Coronary artery (tissue), 2 donors: ENCODE data around the gene SCNN1A.

Experiments
- DNase-seq: peaks from one replicate; pipeline ENCODE4 v3.0.0-alpha.2; 2017; ENCODE audit warnings: low spot score
- H3K27ac ChIP-seq, 2 donors: fragments of 200-600 bp; sonication (generic); one replicate each; pipeline ENCODE4 v1.5.1; 2016 to 2019
- H3K4me3 ChIP-seq: fragments of 200-600 bp; sonication (generic); 2 replicates; pipeline ENCODE4 v1.5.1; 2016; ENCODE audit warnings: mild to moderate bottlenecking, moderate library complexity
- CTCF ChIP-seq: fragments of 200-600 bp; sonication (generic); IDR thresholded peaks from one replicate; pipeline ENCODE4 v1.5.1; 2019; ENCODE audit warnings: antibody characterized with exemption

SCNN1A gene

GRCh38 chr12:6393109-6393508 lies 17.7 kb upstream of the SCNN1A start:
- H3K4me3 ChIP-seq = no peak overlapping the region
- H3K27ac ChIP-seq = no peak overlapping the region
- DNase-seq = no peak
- TF ChIP-seq CTCF = no peak

GRCh38 chr12:6392504-6392903 lies 17.1 kb upstream of the SCNN1A start:
- no peak for DNase-seq
- TF ChIP-seq CTCF = no peak
- H3K27ac ChIP-seq = peak overlapping the region; percentile 49 to 52
- H3K4me3 ChIP-seq = no peak overlapping the region

DNA sequence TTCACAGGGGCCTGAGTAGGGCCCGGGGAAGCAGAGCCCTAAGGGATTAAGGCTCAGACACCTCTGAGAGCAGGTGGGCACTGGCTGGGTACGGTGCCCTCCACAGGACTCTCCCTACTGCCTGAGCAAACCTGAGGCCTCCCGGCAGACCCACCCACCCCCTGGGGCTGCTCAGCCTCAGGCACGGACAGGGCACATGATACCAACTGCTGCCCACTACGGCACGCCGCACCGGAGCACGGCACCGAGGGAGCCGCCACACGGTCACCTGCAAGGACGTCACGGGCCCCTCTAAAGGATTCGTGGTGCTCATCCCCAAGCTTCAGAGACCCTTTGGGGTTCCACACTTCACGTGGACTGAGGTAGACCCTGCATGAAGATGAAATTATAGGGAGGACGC lies 15.7 kb upstream of the SCNN1A start:
- H3K27ac ChIP-seq = no peak overlapping the region
- H3K4me3 ChIP-seq = no peak overlapping the region
- no peak for DNase-seq
- TF ChIP-seq CTCF = no peak

DNA sequence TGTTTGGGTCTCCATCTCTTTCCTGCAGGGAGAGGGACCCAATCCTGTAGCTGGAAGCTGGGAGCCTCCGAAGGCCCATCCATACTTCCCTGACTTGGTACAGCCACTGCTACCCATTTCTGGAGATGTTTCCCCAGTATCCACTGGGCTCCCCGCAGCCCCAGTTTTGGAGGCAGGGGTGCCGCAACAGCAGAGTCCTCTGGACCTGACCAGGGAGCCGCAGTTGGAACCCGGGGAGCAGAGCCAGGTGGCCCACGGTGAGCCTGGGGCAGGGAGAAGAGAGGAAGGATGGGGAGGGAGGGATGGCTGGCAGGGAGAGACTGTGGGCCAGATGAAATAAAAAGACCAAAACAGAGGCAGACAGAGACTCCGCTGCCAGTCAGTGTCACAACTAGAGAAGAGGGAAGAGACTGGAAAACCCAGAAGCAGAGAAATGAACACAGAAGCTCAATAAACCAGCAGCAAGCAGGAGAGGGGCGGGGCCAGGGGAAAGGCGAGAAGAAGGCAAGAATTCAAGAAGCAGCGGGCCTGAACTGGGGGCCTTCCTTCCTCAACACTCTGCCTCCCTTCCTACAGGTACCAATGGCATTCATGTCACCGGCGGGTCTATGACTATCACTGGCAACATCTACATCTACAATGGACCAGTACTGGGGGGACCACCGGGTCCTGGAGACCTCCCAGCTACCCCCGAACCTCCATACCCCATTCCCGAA lies 14.9 kb upstream of the SCNN1A start:
- no peak for DNase-seq
- H3K4me3 ChIP-seq = no peak overlapping the region
- no peak overlapping the region for H3K27ac ChIP-seq
- no peak for TF ChIP-seq CTCF

- Histone ChIP-seq H3K27ac (no peak overlapping the region), H3K4me3 (no peak overlapping the region)
- TF ChIP-seq CTCF = no peak
- DNase-seq = no peak
These were observed 12.2 kb upstream of the SCNN1A start for GRCh38 chr12:6387541-6387940.

GRCh38 chr12:6386491-6386890 lies 11.1 kb upstream of the SCNN1A start:
- no peak for TF ChIP-seq CTCF
- Histone ChIP-seq H3K27ac (peak overlapping the region; percentile 22 to 54), H3K4me3 (no peak overlapping the region)
- DNase-seq = no peak

DNA sequence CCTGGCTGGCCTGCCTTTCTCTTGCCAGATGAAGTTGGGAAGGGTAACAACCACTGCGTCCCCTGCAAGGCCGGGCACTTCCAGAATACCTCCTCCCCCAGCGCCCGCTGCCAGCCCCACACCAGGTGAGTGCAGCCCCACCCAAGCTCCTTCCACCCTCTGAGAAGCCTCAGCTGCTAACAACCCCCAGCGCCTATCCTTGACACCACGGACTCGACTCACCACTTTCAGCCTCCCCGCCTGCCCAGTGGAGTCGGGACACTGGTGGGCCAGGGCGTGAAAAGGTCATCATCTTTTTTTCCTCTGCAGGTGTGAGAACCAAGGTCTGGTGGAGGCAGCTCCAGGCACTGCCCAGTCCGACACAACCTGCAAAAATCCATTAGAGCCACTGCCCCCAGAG lies 10.7 kb upstream of the SCNN1A start:
- H3K4me3 ChIP-seq = peak overlapping the region; percentile 34
- peak overlapping the region in 1 of 2 donors; percentile 54 for H3K27ac ChIP-seq
- DNase-seq = no peak
- TF ChIP-seq CTCF = no peak
